Ishikawa (cell line): ENCODE measurements around the gene GLP1R.

Experiments
- CEBPB ChIP-seq: IDR thresholded peaks from 2 replicates; pipeline ENCODE4 v1.6.1; 2012
- CREB1 ChIP-seq: IDR thresholded peaks from 2 replicates; pipeline ENCODE4 v1.6.1; 2012; ENCODE audit warnings: low read depth
- EGR1 ChIP-seq: IDR thresholded peaks from 2 replicates; pipeline ENCODE4 v1.6.1; 2012
- EP300 ChIP-seq: IDR thresholded peaks from 2 replicates; pipeline ENCODE4 v1.6.1; 2012; ENCODE audit warnings: borderline replicate concordance
- FOXM1 ChIP-seq: IDR thresholded peaks from 2 replicates; pipeline ENCODE4 v1.6.1; 2012; ENCODE audit warnings: low read depth, borderline replicate concordance
- NFIC ChIP-seq: IDR thresholded peaks from 2 replicates; pipeline ENCODE4 v1.6.1; 2012
- RAD21 ChIP-seq: IDR thresholded peaks from 2 replicates; pipeline ENCODE4 v1.6.1; 2012; ENCODE audit warnings: low read depth
- TAF1 ChIP-seq: IDR thresholded peaks from 2 replicates; pipeline ENCODE4 v1.6.1; 2012; ENCODE audit warnings: low read depth, mild to moderate bottlenecking
- TCF12 ChIP-seq: IDR thresholded peaks from 2 replicates; pipeline ENCODE4 v1.6.1; 2012; ENCODE audit warnings: low read depth
- TEAD4 ChIP-seq: IDR thresholded peaks from 2 replicates; pipeline ENCODE4 v1.6.1; 2012
- YY1 ChIP-seq: IDR thresholded peaks from 2 replicates; pipeline ENCODE4 v1.6.1; 2012; ENCODE audit warnings: low read depth
- ZBTB7A ChIP-seq: IDR thresholded peaks from 2 replicates; pipeline ENCODE4 v1.6.1; 2012; ENCODE audit warnings: low read depth
- TF ChIP-seq, protein P1 (sequence below): IDR thresholded peaks from 2 replicates; pipeline ENCODE4 v1.6.1; 2012
- TF ChIP-seq, protein P2 (sequence below): IDR thresholded peaks from 2 replicates; pipeline ENCODE4 v1.6.1; 2012; ENCODE audit warnings: low read depth, mild to moderate bottlenecking
- TF ChIP-seq, protein P3 (sequence below): IDR thresholded peaks from 2 replicates; pipeline ENCODE4 v1.6.1; 2012

Gene GLP1R

GRCh38 chr6:39037707-39038106 is 10.9 kb upstream of the GLP1R start:
- TF ChIP-seq EP300, result no peak
- TF ChIP-seq TCF12, result no peak
- TF ChIP-seq YY1, result no peak
- TF ChIP-seq TAF1, result no peak
- no peak for TF ChIP-seq NFIC
- TF ChIP-seq CEBPB, result no peak
- no peak for TF ChIP-seq ZBTB7A
- no peak for TF ChIP-seq CREB1
- TF ChIP-seq RAD21, result no peak
- TF ChIP-seq TEAD4, result no peak
- TF ChIP-seq, protein P1, sequence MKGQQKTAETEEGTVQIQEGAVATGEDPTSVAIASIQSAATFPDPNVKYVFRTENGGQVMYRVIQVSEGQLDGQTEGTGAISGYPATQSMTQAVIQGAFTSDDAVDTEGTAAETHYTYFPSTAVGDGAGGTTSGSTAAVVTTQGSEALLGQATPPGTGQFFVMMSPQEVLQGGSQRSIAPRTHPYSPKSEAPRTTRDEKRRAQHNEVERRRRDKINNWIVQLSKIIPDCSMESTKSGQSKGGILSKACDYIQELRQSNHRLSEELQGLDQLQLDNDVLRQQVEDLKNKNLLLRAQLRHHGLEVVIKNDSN, result no peak

- TF ChIP-seq EGR1 (no peak), NFIC (no peak), CREB1 (no peak), YY1 (no peak), ZBTB7A (no peak)
- TF ChIP-seq, protein P1, result no peak
- TF ChIP-seq, protein P2, sequence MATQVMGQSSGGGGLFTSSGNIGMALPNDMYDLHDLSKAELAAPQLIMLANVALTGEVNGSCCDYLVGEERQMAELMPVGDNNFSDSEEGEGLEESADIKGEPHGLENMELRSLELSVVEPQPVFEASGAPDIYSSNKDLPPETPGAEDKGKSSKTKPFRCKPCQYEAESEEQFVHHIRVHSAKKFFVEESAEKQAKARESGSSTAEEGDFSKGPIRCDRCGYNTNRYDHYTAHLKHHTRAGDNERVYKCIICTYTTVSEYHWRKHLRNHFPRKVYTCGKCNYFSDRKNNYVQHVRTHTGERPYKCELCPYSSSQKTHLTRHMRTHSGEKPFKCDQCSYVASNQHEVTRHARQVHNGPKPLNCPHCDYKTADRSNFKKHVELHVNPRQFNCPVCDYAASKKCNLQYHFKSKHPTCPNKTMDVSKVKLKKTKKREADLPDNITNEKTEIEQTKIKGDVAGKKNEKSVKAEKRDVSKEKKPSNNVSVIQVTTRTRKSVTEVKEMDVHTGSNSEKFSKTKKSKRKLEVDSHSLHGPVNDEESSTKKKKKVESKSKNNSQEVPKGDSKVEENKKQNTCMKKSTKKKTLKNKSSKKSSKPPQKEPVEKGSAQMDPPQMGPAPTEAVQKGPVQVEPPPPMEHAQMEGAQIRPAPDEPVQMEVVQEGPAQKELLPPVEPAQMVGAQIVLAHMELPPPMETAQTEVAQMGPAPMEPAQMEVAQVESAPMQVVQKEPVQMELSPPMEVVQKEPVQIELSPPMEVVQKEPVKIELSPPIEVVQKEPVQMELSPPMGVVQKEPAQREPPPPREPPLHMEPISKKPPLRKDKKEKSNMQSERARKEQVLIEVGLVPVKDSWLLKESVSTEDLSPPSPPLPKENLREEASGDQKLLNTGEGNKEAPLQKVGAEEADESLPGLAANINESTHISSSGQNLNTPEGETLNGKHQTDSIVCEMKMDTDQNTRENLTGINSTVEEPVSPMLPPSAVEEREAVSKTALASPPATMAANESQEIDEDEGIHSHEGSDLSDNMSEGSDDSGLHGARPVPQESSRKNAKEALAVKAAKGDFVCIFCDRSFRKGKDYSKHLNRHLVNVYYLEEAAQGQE, result no peak
These were observed 8.4 kb upstream of the GLP1R start for GRCh38 chr6:39040080-39040673.

GRCh38 chr6:39041072-39041471 is 7.5 kb upstream of the GLP1R start:
- no peak for TF ChIP-seq NFIC
- TF ChIP-seq YY1, result no peak
- TF ChIP-seq, protein P1, result no peak
- TF ChIP-seq RAD21, result no peak
- TF ChIP-seq TEAD4, result no peak
- TF ChIP-seq, protein P3, sequence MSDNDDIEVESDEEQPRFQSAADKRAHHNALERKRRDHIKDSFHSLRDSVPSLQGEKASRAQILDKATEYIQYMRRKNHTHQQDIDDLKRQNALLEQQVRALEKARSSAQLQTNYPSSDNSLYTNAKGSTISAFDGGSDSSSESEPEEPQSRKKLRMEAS, result no peak
- TF ChIP-seq FOXM1, result no peak
- no peak for TF ChIP-seq EGR1
- no peak for TF ChIP-seq CEBPB
- TF ChIP-seq, protein P2, result no peak
- TF ChIP-seq ZBTB7A, result no peak
- no peak for TF ChIP-seq EP300
- TF ChIP-seq CREB1, result no peak
- no peak for TF ChIP-seq TAF1
- no peak for TF ChIP-seq TCF12

DNA sequence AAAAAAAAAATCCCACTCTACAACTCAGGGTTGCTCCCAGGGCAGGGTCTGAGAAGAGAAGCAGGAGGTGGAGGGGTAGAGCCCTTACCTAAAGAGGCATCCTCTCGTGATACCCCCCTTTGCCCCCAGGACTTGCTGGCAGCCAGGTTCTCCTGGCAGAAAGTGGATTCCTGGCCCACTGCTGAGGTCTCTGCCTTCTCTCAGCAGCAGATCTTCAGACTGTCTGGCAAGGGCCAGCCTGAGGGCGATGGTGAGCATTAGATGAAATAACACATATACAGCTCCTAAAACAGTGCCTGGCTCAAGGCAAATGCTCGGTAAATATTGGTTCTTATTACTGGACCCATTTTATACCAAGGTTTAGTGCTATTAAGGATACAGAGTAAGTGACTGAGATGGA is 4.8 kb upstream of the GLP1R start:
- no peak for TF ChIP-seq CREB1
- TF ChIP-seq FOXM1, result no peak

DNA sequence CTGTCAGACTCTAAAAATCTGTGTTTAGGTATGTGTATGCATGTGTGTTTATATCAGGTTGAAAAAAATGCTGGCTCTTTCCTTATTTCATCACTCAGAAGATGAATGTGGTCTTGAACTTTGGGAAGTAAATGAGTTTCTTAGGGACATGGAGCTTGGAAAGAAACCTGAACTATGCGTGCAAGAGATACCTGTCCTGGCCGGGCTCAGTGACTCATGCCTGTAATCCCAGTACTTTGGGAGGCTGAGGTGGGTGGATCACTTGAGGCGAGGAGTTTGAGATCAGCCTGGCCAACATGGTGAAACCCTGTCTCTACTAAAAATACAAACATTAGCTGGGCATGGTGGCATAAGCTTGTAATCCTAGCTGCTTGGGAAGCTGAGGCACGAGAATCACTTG is 4.4 kb upstream of the GLP1R start:
- no peak for TF ChIP-seq CEBPB
- no peak for TF ChIP-seq ZBTB7A
- TF ChIP-seq EGR1, result no peak
- TF ChIP-seq TCF12, result no peak
- TF ChIP-seq, protein P3, result no peak
- TF ChIP-seq TEAD4, result no peak
- no peak for TF ChIP-seq NFIC
- TF ChIP-seq FOXM1, result no peak
- TF ChIP-seq, protein P2, result no peak
- no peak for TF ChIP-seq RAD21
- TF ChIP-seq EP300, result no peak
- no peak for TF ChIP-seq CREB1
